H1 (cell line): ENCODE measurements around the gene AFAP1L1. TPM values are rescaled to one million over a fixed set of nuclear protein-coding genes. Genes with fewer than 3 reads are reported as not detected.

ENCODE experiments used
- CTCF ChIA-PET: fragments of 300-600 bp; sonication (Branson Sonifier 250); formaldehyde crosslinking; loops from one replicate; lab custom pipeline; 2021; ENCODE audit not compliant: partially characterized antibody; lab: Charles Lee
- POLR2A ChIA-PET: fragments of 300-600 bp; sonication (Branson Sonifier 250); formaldehyde crosslinking; loops from one replicate; lab custom pipeline; 2021; ENCODE audit warnings: inconsistent platforms; ENCODE audit not compliant: partially characterized antibody; lab: Charles Lee
- DNase-seq, 2 experiments: peaks; one replicate each; pipeline versions ENCODE4 v3.0.0 to v3.0.0-alpha.2; 2010 to 2022; ENCODE audit warnings: low spot score in 2 of 2, low read depth in 1 of 2, mixed read lengths in 1 of 2
- FAIRE-seq: peaks from 2 replicates; lab custom pipeline; 2011; peaks lifted over from hg19 to GRCh38; lab: Jason Lieb, UNC
- H2AFZ ChIP-seq: 2 replicates; pipeline ENCODE4 v1.8.1; 2012; ENCODE audit warnings: low read length, inconsistent platforms
- H2AK5ac ChIP-seq: 2 replicates; pipeline ENCODE4 v1.6.1; 2013; ENCODE audit warnings: low read depth, low read length
- H2BK120ac ChIP-seq: replicated peaks from 2 replicates; pipeline ENCODE3; 2013; ENCODE audit warnings: low read depth, low read length, inconsistent platforms
- H2BK12ac ChIP-seq: 2 replicates; pipeline ENCODE4 v1.6.1; 2013; ENCODE audit warnings: low read depth, low read length
- H2BK15ac ChIP-seq: 2 replicates; pipeline ENCODE4 v1.6.1; 2013; ENCODE audit warnings: low read length
- H2BK20ac ChIP-seq: 2 replicates; pipeline ENCODE4 v1.6.1; 2013; ENCODE audit warnings: low read length
- H2BK5ac ChIP-seq: 2 replicates; pipeline ENCODE4 v1.6.1; 2013; ENCODE audit warnings: low read depth, low read length
- H3K14ac ChIP-seq: 2 replicates; pipeline ENCODE4 v1.6.1; 2013; ENCODE audit warnings: inconsistent platforms; ENCODE audit not compliant: insufficient read length
- H3K18ac ChIP-seq: 2 replicates; pipeline ENCODE4 v1.6.1; 2013; ENCODE audit warnings: low read length; ENCODE audit errors: extremely low read depth
- H3K23ac ChIP-seq: 2 replicates; pipeline ENCODE4 v1.6.1; 2013; ENCODE audit warnings: inconsistent platforms; ENCODE audit not compliant: insufficient read length
- H3K23me2 ChIP-seq: 2 replicates; pipeline ENCODE4 v1.6.1; 2013; ENCODE audit warnings: low read depth, low read length
- H3K27ac ChIP-seq: 2 replicates; pipeline ENCODE4 v1.6.1; 2011; ENCODE audit warnings: low read depth, low read length, inconsistent platforms
- H3K27me3 ChIP-seq, 4 experiments: replicated peaks in 1 of 4; 1 replicate in 1 of 4; 2 replicates in 3 of 4; pipeline versions ENCODE4 v1.6.1 to v1.8.1; 2011 to 2013; ENCODE audit warnings: low read length in 3 of 4, mild to moderate bottlenecking in 3 of 4, inconsistent platforms in 2 of 4, mixed read lengths in 2 of 4, moderate library complexity in 1 of 4; ENCODE audit not compliant: control insufficient read depth in 3 of 4, insufficient read depth in 3 of 4; ENCODE audit errors: extremely low read depth in 1 of 4
- H3K36me3 ChIP-seq, 4 experiments: 2 replicates each; pipeline versions ENCODE4 v1.6.1 to v1.8.1; 2011 to 2013; ENCODE audit warnings: mild to moderate bottlenecking in 4 of 4, low read length in 3 of 4, moderate library complexity in 2 of 4, control low read depth in 1 of 4, inconsistent platforms in 1 of 4; ENCODE audit not compliant: insufficient read depth in 4 of 4, control insufficient read depth in 2 of 4
- H3K4ac ChIP-seq: replicated peaks from 2 replicates; pipeline ENCODE3; 2013; ENCODE audit warnings: low read length, low read depth, mixed read lengths, inconsistent platforms; ENCODE audit not compliant: insufficient read length
- H3K4me1 ChIP-seq, 4 experiments: replicated peaks in 1 of 4; 1 replicate in 1 of 4; 2 replicates in 3 of 4; pipeline versions ENCODE4 v1.6.1 to v1.8.1; 2011 to 2013; ENCODE audit warnings: low read length in 3 of 4, inconsistent platforms in 2 of 4, mixed read lengths in 1 of 4; ENCODE audit not compliant: insufficient read depth in 4 of 4, control insufficient read depth in 3 of 4
- H3K4me2 ChIP-seq, 2 experiments: 2 replicates each; pipeline versions ENCODE4 v1.6.1 to v1.8.1; 2011 to 2013; ENCODE audit warnings: low read depth in 2 of 2, low read length in 2 of 2, control low read depth in 1 of 2, inconsistent platforms in 1 of 2, mild to moderate bottlenecking in 1 of 2; ENCODE audit not compliant: insufficient read depth in 1 of 2
- H3K4me3 ChIP-seq, 4 experiments: fragments of 200-600, 300-600 bp in 1 of 4; sonication (generic), shearing (Covaris generic), sonication (Bioruptor Twin) in 1 of 4; 2 replicates each; pipeline versions ENCODE4 v1.5.1 to v1.8.1; 2011 to 2016; ENCODE audit warnings: low read length in 4 of 4, low read depth in 3 of 4, control low read depth in 2 of 4, inconsistent platforms in 2 of 4, mild to moderate bottlenecking in 2 of 4, mixed read lengths in 1 of 4, moderate library complexity in 1 of 4; ENCODE audit not compliant: insufficient read depth in 2 of 4; ENCODE audit errors: extremely low read depth in 1 of 4
- H3K56ac ChIP-seq: replicated peaks from 2 replicates; pipeline ENCODE3; 2013; ENCODE audit warnings: low read depth, mild to moderate bottlenecking, mixed read lengths, low read length, inconsistent platforms; ENCODE audit not compliant: insufficient read length
- H3K79me1 ChIP-seq: 2 replicates; pipeline ENCODE4 v1.6.1; 2013; ENCODE audit warnings: low read depth, low read length, control low read depth
- H3K79me2 ChIP-seq, 2 experiments: 2 replicates each; pipeline versions ENCODE4 v1.6.1 to v1.8.1; 2012 to 2013; ENCODE audit warnings: low read length in 2 of 2, mild to moderate bottlenecking in 2 of 2, inconsistent platforms in 1 of 2; ENCODE audit not compliant: insufficient read depth in 2 of 2, control insufficient read depth in 1 of 2
- H3K9ac ChIP-seq, 4 experiments: replicated peaks in 1 of 4; 1 replicate in 1 of 4; 2 replicates in 3 of 4; pipeline versions ENCODE4 v1.6.1 to v1.8.1; 2011 to 2013; ENCODE audit warnings: low read depth in 3 of 4, low read length in 3 of 4, control low read depth in 2 of 4, mild to moderate bottlenecking in 2 of 4, moderate library complexity in 2 of 4, inconsistent platforms in 1 of 4; ENCODE audit errors: extremely low read depth in 1 of 4
- H3K9me3 ChIP-seq, 2 experiments: 2 replicates each; pipeline versions ENCODE4 v1.6.1 to v1.8.1; 2012 to 2013; ENCODE audit warnings: mild to moderate bottlenecking in 2 of 2, moderate library complexity in 2 of 2, control low read depth in 1 of 2, inconsistent platforms in 1 of 2, low read depth in 1 of 2, low read length in 1 of 2, mixed read lengths in 1 of 2; ENCODE audit not compliant: insufficient read depth in 2 of 2
- H4K20me1 ChIP-seq, 2 experiments: replicated peaks in 1 of 2; 2 replicates each; pipeline versions ENCODE3 to v1.8.1; 2011 to 2013; ENCODE audit warnings: inconsistent platforms in 2 of 2, low read length in 2 of 2, mild to moderate bottlenecking in 1 of 2; ENCODE audit not compliant: insufficient read depth in 2 of 2, control insufficient read depth in 1 of 2
- H4K5ac ChIP-seq: 2 replicates; pipeline ENCODE4 v1.6.1; 2013; ENCODE audit warnings: low read length, low read depth, mixed read lengths, inconsistent platforms; ENCODE audit not compliant: insufficient read length
- H4K8ac ChIP-seq: 2 replicates; pipeline ENCODE4 v1.8.0; 2013; ENCODE audit warnings: mild to moderate bottlenecking, moderate library complexity, low read length, inconsistent platforms; ENCODE audit not compliant: insufficient read depth; ENCODE audit errors: extremely low read depth
- H4K91ac ChIP-seq: replicated peaks from 2 replicates; pipeline ENCODE3; 2013; ENCODE audit warnings: low read length, mixed read lengths, inconsistent platforms; ENCODE audit not compliant: insufficient read length
- ATF2 ChIP-seq: IDR thresholded peaks from 2 replicates; pipeline ENCODE4 v1.6.1; 2012; ENCODE audit warnings: low read length, inconsistent platforms
- CHD2 ChIP-seq: IDR thresholded peaks from 2 replicates; pipeline ENCODE4 v1.6.1; 2012; ENCODE audit warnings: low read length, improper control_type of control experiment
- HDAC6 ChIP-seq: IDR thresholded peaks from one replicate; pipeline ENCODE4 v1.7.1; 2012; ENCODE audit warnings: low read depth, mild to moderate bottlenecking, inconsistent platforms, low read length, moderate library complexity
- POLR2A ChIP-seq, 2 experiments: IDR thresholded peaks; 1 replicate in 1 of 2; 2 replicates in 1 of 2; pipeline ENCODE4 v1.6.1; 2011; ENCODE audit warnings: low read depth in 2 of 2, low read length in 2 of 2, mild to moderate bottlenecking in 2 of 2; ENCODE audit errors: control extremely low read depth in 1 of 2
- RFX5 ChIP-seq: IDR thresholded peaks from 2 replicates; pipeline ENCODE4 v1.6.1; 2011; ENCODE audit warnings: low read depth, low read length, improper control_type of control experiment, borderline replicate concordance
- RXRA ChIP-seq: IDR thresholded peaks from 2 replicates; pipeline ENCODE4 v1.6.1; 2011; ENCODE audit warnings: low read depth, mild to moderate bottlenecking, low read length, moderate library complexity; ENCODE audit not compliant: insufficient read depth
- SIX5 ChIP-seq: IDR thresholded peaks from 2 replicates; pipeline ENCODE4 v1.6.1; 2011; ENCODE audit warnings: mild to moderate bottlenecking, low read depth, low read length
- SP2 ChIP-seq: IDR thresholded peaks from 2 replicates; pipeline ENCODE4 v1.6.1; 2012; ENCODE audit warnings: mild to moderate bottlenecking, low read length, inconsistent platforms
- SP4 ChIP-seq: IDR thresholded peaks from 2 replicates; pipeline ENCODE4 v1.6.1; 2012; ENCODE audit warnings: low read length, inconsistent platforms
- WGBS, 2 experiments: shearing (Covaris generic) in 1 of 2; methylation state at CpG; one replicate each; pipeline versions ENCODE4 v1.1.6 to v1.1.7; 2013 to 2015; ENCODE audit warnings: low lambda C conversion rate in 2 of 2, mixed read lengths in 2 of 2, inconsistent platforms in 1 of 2, low coverage in 1 of 2, missing lambda C conversion rate in 1 of 2; ENCODE audit not compliant: insufficient replicate concordance in 2 of 2, insufficient coverage in 1 of 2, insufficient read length in 1 of 2; ENCODE audit errors: extremely low coverage in 1 of 2, missing lambda C conversion rate in 1 of 2; 5-methylcytosine and 5-hydroxymethylcytosine counted together
- polyA plus RNA-seq, 7 experiments: library from polyadenylated mRNA; depleted of rRNA in 3 of 7; stranded (reverse) in 5 of 7; unstranded in 2 of 7; fragments of >200 nt in 5 of 7; fragments of 200-250 nt in 2 of 7; gene quantifications; 1 replicate in 5 of 7; 2 replicates in 1 of 7; 4 replicates in 1 of 7; pipeline versions ENCODE4 v1.2.1 to v1.2.3, GENCODE V29; 2011 to 2013; ENCODE audit warnings: missing spikeins in 2 of 7, mixed read lengths in 2 of 7
- total RNA-seq: library from RNA; stranded (reverse); fragmentation: NEBNext Ultra II Directional; extraction: Animal tissue kit (Norgen Biotek cat#: 25700); gene quantifications from 2 replicates; pipeline ENCODE4 v1.2.1, GENCODE V29; 2021

AFAP1L1 gene
- total and polyA plus RNA-seq, 2 of the 8 experiments (the other 6 are each of a cell fraction or from before 2014, with no cell fraction given) = 0.79 to 4.7 TPM

- H2BK120ac ChIP-seq = no peak overlapping the region
- H4K91ac ChIP-seq = no peak overlapping the region
- 87% methylated on average over 4 of the region's 4 CpGs; no CpG with 5 or more reads in 1 of the 2 experiments for WGBS, 2 experiments
- H3K23me2 ChIP-seq = no peaks in the 10 kb centered on the region
- no peaks in the 10 kb centered on the region for H3K79me1 ChIP-seq
- no peaks in the 10 kb centered on the region for H3K9me3 ChIP-seq
- no peaks in the 10 kb centered on the region for H3K79me2 ChIP-seq
- ChIA-PET CTCF (interaction anchor here (0.5 to 46.1 kb wide), 45 partner anchors 10 to 246 kb away, joined by 3 to 1310 read pairs (median 5); partner anchors contain the start of genes GRPEL2, IL17B and PCYOX1L), POLR2A (interaction anchor here (0.6 to 1.6 kb wide), 9 partner anchors 10 to 625 kb away, joined by 3 to 5 read pairs (median 3); partner anchors contain the start of gene PCYOX1L)
- H3K36me3 ChIP-seq = no peaks in the 10 kb centered on the region
- H2BK5ac ChIP-seq = no peak overlapping the region
- no peak overlapping the region for H3K4ac ChIP-seq
- DNase-seq = no peak
- H3K18ac ChIP-seq = no peak overlapping the region
- no peak overlapping the region for H3K9ac ChIP-seq
- no peak overlapping the region for H2BK15ac ChIP-seq
- H3K23ac ChIP-seq = no peak overlapping the region
- no peak overlapping the region for H3K56ac ChIP-seq
- H4K5ac ChIP-seq = no peak overlapping the region
- H3K4me3 ChIP-seq = no peak overlapping the region
- no peak overlapping the region for H2BK12ac ChIP-seq
- H3K4me2 ChIP-seq = no peak overlapping the region
- H3K14ac ChIP-seq = no peak overlapping the region
- no peak overlapping the region for H2BK20ac ChIP-seq
- TF ChIP-seq POLR2A (IDR thresholded peaks at IDR 0.05; ENCODE audit: control extremely low read depth in 1 of 2, low read depth in 2 of 2, low read length in 2 of 2) (no peak), RFX5 (no peak), CHD2 (no peak), SIX5 (no peak), ATF2 (no peak), HDAC6 (no peak), SP4 (no peak), RXRA (no peak), SP2 (no peak)
- TF ChIP-seq, all 59 proteins: peak for 0
- Histone ChIP-seq H4K8ac (no peak overlapping the region), H2AFZ (no peak overlapping the region), H2AK5ac (no peak overlapping the region), H3K27me3 (no peaks in the 10 kb centered on the region), H3K27ac (no peak overlapping the region), H3K4me1 (peaks cover 0 to 3% (median 1%) of the 10 kb centered on the region in 4 experiments; a peak in 5 of 7 replicates), H4K20me1 (no peaks in the 10 kb centered on the region)
- FAIRE-seq = no peak
These were observed 100.6 kb downstream of the AFAP1L1 start for GRCh38 chr5:149372076-149372795.
